GM12892 (cell line): Measurements from ENCODE around the gene ALS2.

ENCODE experiments used
- POLR2A ChIP-seq: IDR thresholded peaks from 2 replicates; pipeline ENCODE4 v1.6.1; 2011; ENCODE audit warnings: low read depth, low read length, control low read depth
- POLR2AphosphoS5 ChIP-seq: IDR thresholded peaks from 2 replicates; pipeline ENCODE4 v1.6.1; 2011; ENCODE audit warnings: low read depth, low read length, control low read depth
- TAF1 ChIP-seq: IDR thresholded peaks from 2 replicates; pipeline ENCODE4 v1.6.1; 2011; ENCODE audit warnings: low read depth, mild to moderate bottlenecking, control low read depth, low read length, borderline replicate concordance

- TF ChIP-seq POLR2A, result no peak
- TF ChIP-seq POLR2AphosphoS5, result no peak
- TF ChIP-seq TAF1, result no peak
These were observed 105.3 kb downstream of the ALS2 start for GRCh38 chr2:201675454-201675853.
